HCT116 (cell line): ENCODE data around the gene ABCC2. TPM values are rescaled to one million over a fixed set of nuclear protein-coding genes. Genes with fewer than 3 reads are reported as not detected.

Experiments
- ATAC-seq: fragments of 200-7000 bp; cut with Tn5 transposase; 2 replicates; pipeline ENCODE4 v1.9.1; 2020; ENCODE audit warnings: mild to moderate bottlenecking, moderate library complexity
- BruUV-seq: library from RNA; stranded (reverse); fragments of 400-500 nt; replicated peaks from 2 replicates; lab custom pipeline; 2021; lab: Mats Ljungman, UMichigan
- CTCF ChIA-PET: fragments of 300-600 bp; sonication (Branson Sonifier 250); formaldehyde crosslinking; loops from one replicate; lab custom pipeline; 2021; ENCODE audit warnings: antibody characterized with exemption; lab: Charles Lee
- POLR2A ChIA-PET: fragments of 300-600, 350-600 bp; sonication (Branson Sonifier 250); formaldehyde crosslinking; loops from one replicate; lab custom pipeline; 2021; ENCODE audit warnings: antibody characterized with exemption; lab: Charles Lee
- RAD21 ChIA-PET, 2 experiments: fragments of 300-600 bp; sonication (Branson Sonifier 250); formaldehyde crosslinking; loops; one replicate each; lab custom pipeline; 2023; ENCODE audit warnings: low total read pairs in 2 of 2; ENCODE audit not compliant: uncharacterized antibody in 2 of 2, unreplicated experiment in 2 of 2, low non-redundant PET in 1 of 2; lab: Charles Lee
- DNase-seq: peaks from one replicate; pipeline ENCODE4 v3.0.0-alpha.2; 2010; ENCODE audit warnings: low read depth, low spot score
- H2AFZ ChIP-seq: fragments of 200-600 bp; shearing (Covaris generic), sonication (generic); 2 replicates; pipeline ENCODE4 v1.6.1; 2017; ENCODE audit warnings: low read depth, mixed run types, mixed read lengths, antibody characterized with exemption, low read length; ENCODE audit not compliant: poor library complexity, severe bottlenecking
- H3K27ac ChIP-seq: 2 replicates; pipeline ENCODE4 v1.5.1; 2012; ENCODE audit warnings: low read depth, low read length
- H3K27me3 ChIP-seq: fragments of 200-600 bp; sonication (generic); 2 replicates; pipeline ENCODE4 v1.6.1; 2016; ENCODE audit warnings: mixed run types, low read length, mixed read lengths; ENCODE audit not compliant: insufficient read depth
- H3K36me3 ChIP-seq, 2 experiments: fragments of 200-500 bp in 1 of 2; fragments of 200-600 bp in 1 of 2; sonication (Bioruptor generic) in 1 of 2; sonication (generic) in 1 of 2; 2 replicates each; pipeline versions ENCODE4 v1.5.1 to v1.6.1; 2014 to 2016; ENCODE audit warnings: low read length in 2 of 2, inconsistent platforms in 1 of 2, mixed read lengths in 1 of 2, mixed run types in 1 of 2; ENCODE audit not compliant: insufficient read depth in 2 of 2, control insufficient read depth in 1 of 2
- H3K4me1 ChIP-seq, 2 experiments: fragments of 200-600 bp in 1 of 2; sonication (generic) in 1 of 2; 2 replicates each; pipeline versions ENCODE4 v1.5.1 to v1.6.1; 2012 to 2017; ENCODE audit warnings: low read length in 2 of 2, inconsistent platforms in 1 of 2, mild to moderate bottlenecking in 1 of 2, mixed read lengths in 1 of 2, mixed run types in 1 of 2, moderate library complexity in 1 of 2; ENCODE audit not compliant: insufficient read depth in 2 of 2, control insufficient read depth in 1 of 2
- H3K4me2 ChIP-seq: fragments of 200-600 bp; sonication (generic); 2 replicates; pipeline ENCODE4 v1.6.1; 2017; ENCODE audit warnings: mixed run types, low read length, mixed read lengths
- H3K4me3 ChIP-seq, 2 experiments: fragments of 200-600 bp in 1 of 2; sonication (generic) in 1 of 2; replicated peaks in 1 of 2; 2 replicates each; pipeline ENCODE4 v1.5.1; 2011 to 2016; ENCODE audit warnings: low read length in 2 of 2, control low read depth in 1 of 2, low read depth in 1 of 2, mild to moderate bottlenecking in 1 of 2, mixed read lengths in 1 of 2, mixed run types in 1 of 2
- H3K79me2 ChIP-seq: fragments of 200-600 bp; sonication (generic); 2 replicates; pipeline ENCODE4 v1.6.1; 2017; ENCODE audit warnings: mild to moderate bottlenecking, mixed run types, low read length, moderate library complexity, mixed read lengths; ENCODE audit not compliant: insufficient read depth
- H3K9ac ChIP-seq: fragments of 200-600 bp; sonication (generic); 2 replicates; pipeline ENCODE4 v1.6.1; 2016; ENCODE audit warnings: low read length, mixed read lengths
- H3K9me2 ChIP-seq: fragments of 200-600 bp; sonication (generic), shearing (Covaris generic); 2 replicates; pipeline ENCODE4 v1.6.1; 2017; ENCODE audit warnings: mixed run types, mild to moderate bottlenecking, moderate library complexity; ENCODE audit not compliant: insufficient read depth
- H3K9me3 ChIP-seq, 2 experiments: fragments of 200-500 bp in 1 of 2; fragments of 200-600 bp in 1 of 2; sonication (Bioruptor generic) in 1 of 2; sonication (generic) in 1 of 2; 2 replicates each; pipeline ENCODE4 v1.6.1; 2014 to 2017; ENCODE audit warnings: low read length in 2 of 2, mixed read lengths in 2 of 2, inconsistent platforms in 1 of 2, low read depth in 1 of 2, mild to moderate bottlenecking in 1 of 2, mixed run types in 1 of 2, moderate library complexity in 1 of 2; ENCODE audit not compliant: control insufficient read depth in 1 of 2, insufficient read depth in 1 of 2
- H4K20me1 ChIP-seq: fragments of 200-600 bp; sonication (generic), shearing (Covaris generic); 2 replicates; pipeline ENCODE4 v1.6.1; 2017; ENCODE audit warnings: mixed run types, mild to moderate bottlenecking, moderate library complexity; ENCODE audit not compliant: insufficient read depth
- CBX3 ChIP-seq: IDR thresholded peaks from 2 replicates; pipeline ENCODE4 v1.6.1; 2012; ENCODE audit warnings: low read depth
- EGR1 ChIP-seq: IDR thresholded peaks from 2 replicates; pipeline ENCODE4 v1.6.1; 2012; ENCODE audit warnings: low read depth
- ELF1 ChIP-seq: IDR thresholded peaks from 2 replicates; pipeline ENCODE4 v1.6.1; 2012; ENCODE audit warnings: low read depth, borderline replicate concordance
- EZH2 ChIP-seq: fragments of 200-600 bp; sonication (generic); IDR thresholded peaks from 2 replicates; pipeline ENCODE4 v1.6.1; 2017; ENCODE audit warnings: antibody characterized with exemption, mixed run types
- FOSL1 ChIP-seq: IDR thresholded peaks from 2 replicates; pipeline ENCODE4 v1.6.1; 2012; ENCODE audit warnings: low read depth
- MAX ChIP-seq: IDR thresholded peaks from 2 replicates; pipeline ENCODE4 v1.6.1; 2012
- SP1 ChIP-seq: IDR thresholded peaks from 2 replicates; pipeline ENCODE4 v1.6.1; 2012; ENCODE audit warnings: low read depth
- TCF7L2 ChIP-seq: IDR thresholded peaks from 2 replicates; pipeline ENCODE4 v1.7.0; 2011; ENCODE audit warnings: borderline replicate concordance, inconsistent platforms; ENCODE audit not compliant: insufficient read depth, insufficient read length; ENCODE audit errors: extremely low read depth
- YY1 ChIP-seq: IDR thresholded peaks from 2 replicates; pipeline ENCODE4 v1.6.1; 2011; ENCODE audit warnings: low read length, low read depth, moderate library complexity, mild to moderate bottlenecking; ENCODE audit not compliant: insufficient replicate concordance; ENCODE audit errors: extremely low read depth
- ZBTB33 ChIP-seq: IDR thresholded peaks from 2 replicates; pipeline ENCODE4 v1.6.1; 2011; ENCODE audit warnings: mild to moderate bottlenecking, low read length, moderate library complexity; ENCODE audit not compliant: insufficient replicate concordance; ENCODE audit errors: extremely low read depth
- ZNF274 ChIP-seq: fragments of 200-500 bp; sonication (Bioruptor generic); IDR thresholded peaks from 2 replicates; pipeline ENCODE4 v1.6.1; 2014; ENCODE audit warnings: mild to moderate bottlenecking, low read depth, low read length, inconsistent platforms
- intact Hi-C: fragments of 100-400 bp; cut with micrococcal nuclease; formaldehyde crosslinking; loops from 2 replicates; pipeline ENCODE4 v1.10.0; 2022
- total RNA-seq: library from RNA; stranded (reverse); gene quantifications from one replicate; pipeline ENCODE4 v1.2.1, GENCODE V29; 2021; ENCODE audit not compliant: unreplicated experiment
- TF ChIP-seq, protein P1 (sequence below): IDR thresholded peaks from 2 replicates; pipeline ENCODE4 v1.6.1; 2012

Gene ABCC2
- total RNA-seq, 1 experiment from 2014 or later, result 88.2 TPM

DNA sequence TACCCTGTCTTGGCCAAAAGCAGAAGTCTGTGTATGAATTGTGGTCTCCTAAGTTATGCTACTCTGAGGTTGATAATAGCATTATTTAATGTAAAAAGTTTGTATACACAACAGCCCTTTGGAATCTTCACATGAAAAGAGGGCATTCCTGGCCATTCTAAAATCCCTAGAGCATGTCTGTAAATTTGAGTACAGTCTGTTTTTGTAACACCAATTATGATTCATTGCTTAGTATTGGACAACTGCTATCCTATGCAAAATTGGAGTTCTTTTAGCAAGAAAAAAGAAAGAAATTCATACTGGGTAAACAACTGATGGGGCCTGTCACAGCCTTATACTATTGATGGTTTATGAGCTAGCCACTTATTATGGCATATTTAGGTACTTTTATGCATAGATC lies 40.2 kb upstream of the ABCC2 start (continued):
- TF ChIP-seq ZBTB33 (no peak), ZNF274 (no peak), TCF7L2 (no peak), FOSL1 (no peak)
- TF ChIP-seq, protein P1, sequence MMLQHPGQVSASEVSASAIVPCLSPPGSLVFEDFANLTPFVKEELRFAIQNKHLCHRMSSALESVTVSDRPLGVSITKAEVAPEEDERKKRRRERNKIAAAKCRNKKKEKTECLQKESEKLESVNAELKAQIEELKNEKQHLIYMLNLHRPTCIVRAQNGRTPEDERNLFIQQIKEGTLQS, result no peak

GRCh38 chr10:99742701-99743100 lies 39.7 kb upstream of the ABCC2 start:
- no TSS peak for BruUV-seq
- Histone ChIP-seq H4K20me1 (no peaks in the 10 kb centered on the region), H3K4me1 (peaks cover 15 to 30% of the 10 kb centered on the region in 2 experiments), H3K9me2 (no peaks in the 10 kb centered on the region), H3K9me3 (peaks cover 10 to 26% of the 10 kb centered on the region in 2 experiments; a peak in 3 of 4 replicates), H3K27ac (peak overlapping the region; percentile 7; the same call in 1 of the 2 replicates), H3K36me3 (peaks cover 84 to 89% of the 10 kb centered on the region in 2 experiments), H3K27me3 (no peaks in the 10 kb centered on the region), H3K4me2 (peak overlapping the region; percentile 3; the same call in 1 of the 2 replicates), H3K4me3 (no peak overlapping the region), H3K79me2 (peaks cover 70% of the 10 kb centered on the region), H3K9ac (no peak overlapping the region), H2AFZ (no peak overlapping the region)
- TF ChIP-seq CBX3 (no peak), ELF1 (no peak), SP1 (no peak), EGR1 (no peak), YY1 (no peak), MAX (no peak), EZH2 (no peak), ZBTB33 (no peak)
- TF ChIP-seq, protein P1, result no peak
- intact Hi-C loops, result no loop called here
- ATAC-seq (no peak), DNase-seq (no peak)
- ChIA-PET RAD21 (interaction anchor here in 1 of 2 experiments (1.2 kb wide), 1 partner anchor 11 kb away, joined by 4 read pairs; the partner anchor contains the start of genes COX15 and CUTC), POLR2A (interaction anchor here (2.0 kb wide), 1 partner anchor 10 kb away, joined by 17 read pairs; the partner anchor contains the start of genes COX15 and CUTC), CTCF (interaction anchor here (1.8 kb wide), 1 partner anchor 10 kb away, joined by 5 read pairs; the partner anchor contains the start of gene CUTC)
